H9 (cell line): Measurements from ENCODE around the gene SRRM3. TPM values are rescaled to one million over a fixed set of nuclear protein-coding genes. Genes with fewer than 3 reads are reported as not detected.

Experiments used
- DNase-seq: peaks from one replicate; pipeline ENCODE4 v3.0.0-alpha.2; 2017
- H2AFZ ChIP-seq: one replicate; pipeline ENCODE4 v1.6.1; 2013; ENCODE audit warnings: mild to moderate bottlenecking, low read length, control low read depth, moderate library complexity
- H2AK5ac ChIP-seq: 2 replicates; pipeline ENCODE4 v1.6.1; 2013; ENCODE audit warnings: low read length, control low read depth, mixed read lengths; ENCODE audit not compliant: insufficient read length
- H2BK120ac ChIP-seq: one replicate; pipeline ENCODE4 v1.6.1; 2013; ENCODE audit warnings: low read depth, mild to moderate bottlenecking, low read length, control low read depth, inconsistent platforms; ENCODE audit not compliant: poor library complexity, severe bottlenecking
- H2BK12ac ChIP-seq: 2 replicates; pipeline ENCODE4 v1.6.1; 2013; ENCODE audit warnings: low read length, control low read depth, mixed read lengths, low read depth; ENCODE audit not compliant: insufficient read length
- H2BK15ac ChIP-seq: 2 replicates; pipeline ENCODE4 v1.6.1; 2013; ENCODE audit warnings: low read depth, low read length, control low read depth
- H2BK20ac ChIP-seq: one replicate; pipeline ENCODE4 v1.6.1; 2013; ENCODE audit warnings: low read depth, mild to moderate bottlenecking, low read length, control low read depth, inconsistent platforms; ENCODE audit not compliant: poor library complexity, severe bottlenecking
- H2BK5ac ChIP-seq: 2 replicates; pipeline ENCODE4 v1.6.1; 2013; ENCODE audit warnings: low read length, control low read depth, mixed read lengths; ENCODE audit not compliant: insufficient read length
- H3K14ac ChIP-seq: 2 replicates; pipeline ENCODE4 v1.6.1; 2013; ENCODE audit warnings: low read length, control low read depth; ENCODE audit not compliant: insufficient read depth
- H3K18ac ChIP-seq: 2 replicates; pipeline ENCODE4 v1.6.1; 2013; ENCODE audit warnings: low read depth, mild to moderate bottlenecking, mixed read lengths, low read length, control low read depth; ENCODE audit not compliant: insufficient read length
- H3K23ac ChIP-seq: 2 replicates; pipeline ENCODE4 v1.6.1; 2013; ENCODE audit warnings: low read length, control low read depth, mixed read lengths, low read depth; ENCODE audit not compliant: insufficient read length
- H3K23me2 ChIP-seq: 2 replicates; pipeline ENCODE4 v1.6.1; 2013; ENCODE audit warnings: low read depth, mild to moderate bottlenecking, mixed read lengths, low read length, control low read depth; ENCODE audit not compliant: insufficient read length, poor library complexity, severe bottlenecking
- H3K27ac ChIP-seq: 2 replicates; pipeline ENCODE4 v1.5.1; 2013; ENCODE audit warnings: low read length, control low read depth, mixed read lengths, low read depth; ENCODE audit not compliant: insufficient read length
- H3K27me3 ChIP-seq: 2 replicates; pipeline ENCODE4 v1.6.1; 2013; ENCODE audit warnings: low read length, control low read depth, inconsistent platforms; ENCODE audit not compliant: insufficient read depth
- H3K4ac ChIP-seq: 2 replicates; pipeline ENCODE4 v1.6.1; 2013; ENCODE audit warnings: low read depth, mild to moderate bottlenecking, control low read depth, inconsistent platforms, low read length, moderate library complexity
- H3K4me1 ChIP-seq: 2 replicates; pipeline ENCODE4 v1.6.1; 2013; ENCODE audit warnings: low read length, control low read depth, inconsistent platforms; ENCODE audit not compliant: insufficient read depth
- H3K4me2 ChIP-seq: 2 replicates; pipeline ENCODE4 v1.6.1; 2013; ENCODE audit warnings: low read length, control low read depth, mixed read lengths; ENCODE audit not compliant: insufficient read length, insufficient read depth
- H3K56ac ChIP-seq: 2 replicates; pipeline ENCODE4 v1.6.1; 2013; ENCODE audit warnings: low read depth, mild to moderate bottlenecking, mixed read lengths, low read length, control low read depth; ENCODE audit not compliant: insufficient read length
- H3K79me1 ChIP-seq: 2 replicates; pipeline ENCODE4 v1.6.1; 2013; ENCODE audit warnings: low read depth, mild to moderate bottlenecking, moderate library complexity, low read length, control low read depth, inconsistent platforms; ENCODE audit not compliant: insufficient read depth, poor library complexity, severe bottlenecking
- H3K79me2 ChIP-seq: 2 replicates; pipeline ENCODE4 v1.6.1; 2013; ENCODE audit warnings: low read length, control low read depth, inconsistent platforms; ENCODE audit not compliant: insufficient read depth
- H3K9ac ChIP-seq: 2 replicates; pipeline ENCODE4 v1.6.1; 2013; ENCODE audit warnings: low read length, control low read depth, mixed read lengths; ENCODE audit not compliant: insufficient read length; ENCODE audit errors: extremely low read depth
- H3K9me3 ChIP-seq: one replicate; pipeline ENCODE4 v1.6.1; 2013; ENCODE audit warnings: low read depth, low read length, inconsistent platforms; ENCODE audit not compliant: control insufficient read depth
- H3T11ph ChIP-seq: one replicate; pipeline ENCODE4 v1.6.1; 2013; ENCODE audit warnings: mild to moderate bottlenecking, low read length, control low read depth, inconsistent platforms
- H4K20me1 ChIP-seq: one replicate; pipeline ENCODE4 v1.6.1; 2013; ENCODE audit not compliant: control insufficient read depth, insufficient read length, insufficient read depth
- H4K5ac ChIP-seq: 2 replicates; pipeline ENCODE4 v1.6.1; 2013; ENCODE audit warnings: low read depth, mild to moderate bottlenecking, mixed read lengths, low read length, control low read depth; ENCODE audit not compliant: insufficient read length
- H4K8ac ChIP-seq: replicated peaks from 2 replicates; pipeline ENCODE4 v1.6.1; 2013; ENCODE audit warnings: low read length, control low read depth, mixed read lengths, low read depth; ENCODE audit not compliant: insufficient read length
- H4K91ac ChIP-seq: 2 replicates; pipeline ENCODE4 v1.6.1; 2013; ENCODE audit warnings: low read depth, mild to moderate bottlenecking, moderate library complexity, mixed read lengths, low read length, control low read depth; ENCODE audit not compliant: insufficient read length
- H3K27ac Mint-ChIP-seq, 3 experiments: 2 replicates in 2 of 3; 3 replicates in 1 of 3; pipeline ENCODE4 v1.8.0; 2020 to 2021; ENCODE audit warnings: mixed read lengths in 3 of 3, mild to moderate bottlenecking in 1 of 3, moderate library complexity in 1 of 3
- H3K27me3 Mint-ChIP-seq: 2 replicates; pipeline ENCODE4 v1.8.0; 2021; ENCODE audit warnings: low read depth, mild to moderate bottlenecking, moderate library complexity, mixed read lengths
- H3K36me3 Mint-ChIP-seq, 3 experiments: 2 replicates in 2 of 3; 3 replicates in 1 of 3; pipeline ENCODE4 v1.8.0; 2020 to 2021; ENCODE audit warnings: low read depth in 3 of 3, mixed read lengths in 3 of 3; ENCODE audit not compliant: insufficient read depth in 1 of 3
- H3K4me1 Mint-ChIP-seq, 2 experiments: 2 replicates each; pipeline ENCODE4 v1.8.0; 2020; ENCODE audit warnings: mixed read lengths in 2 of 2
- H3K4me3 Mint-ChIP-seq, 2 experiments: 2 replicates in 1 of 2; 3 replicates in 1 of 2; pipeline ENCODE4 v1.8.0; 2020 to 2021; ENCODE audit warnings: mild to moderate bottlenecking in 2 of 2, mixed read lengths in 2 of 2, moderate library complexity in 1 of 2
- H3K9me3 Mint-ChIP-seq, 2 experiments: 2 replicates in 1 of 2; 3 replicates in 1 of 2; pipeline ENCODE4 v1.8.0; 2020; ENCODE audit warnings: mild to moderate bottlenecking in 2 of 2, mixed read lengths in 2 of 2, moderate library complexity in 1 of 2
- WGBS: extraction: QIAGEN DNeasy Blood & Tissue Kit; methylation state at CpG from one replicate; pipeline ENCODE4 v1.1.7; 2013; ENCODE audit warnings: missing lambda C conversion rate, low lambda C conversion rate, mixed read lengths; ENCODE audit not compliant: insufficient read length; ENCODE audit errors: extremely low coverage; 5-methylcytosine and 5-hydroxymethylcytosine counted together
- total RNA-seq: library from RNA; stranded (reverse); gene quantifications from 2 replicates; pipeline ENCODE4 v1.2.1, GENCODE V29; 2021
- TF ChIP-seq, protein P1 (sequence below): fragments of 200-600 bp; sonication (generic); conservative IDR thresholded peaks from 3 replicates; pipeline ENCODE4 v1.8.0; 2021; ENCODE audit warnings: antibody characterized with exemption, mild to moderate bottlenecking

The SRRM3 gene
- total RNA-seq, 1 experiment from 2014 or later = 11.0 TPM

DNA sequence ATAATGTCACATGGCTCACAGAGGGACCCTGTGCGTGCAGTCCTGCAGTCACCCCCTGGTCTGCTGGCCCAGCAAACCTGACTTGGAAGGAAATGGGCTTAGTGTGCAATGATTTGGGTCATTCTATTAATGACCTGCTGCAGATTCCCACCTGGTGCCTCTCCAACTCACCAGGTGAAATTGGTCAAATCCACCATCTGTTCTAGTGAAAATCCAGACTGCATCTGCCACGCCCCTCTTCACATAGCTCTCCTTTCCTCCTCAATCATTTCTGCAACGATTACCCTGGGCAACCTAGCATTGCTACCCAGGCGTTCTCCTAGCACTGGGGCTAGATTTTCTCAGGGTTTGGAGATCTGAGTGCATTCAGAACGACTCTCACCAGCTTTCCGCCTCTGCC lies 29.4 kb downstream of the SRRM3 start:
- Histone ChIP-seq H2BK15ac (no peak overlapping the region), H4K5ac (no peak overlapping the region), H3K23ac (no peak overlapping the region), H2AK5ac (no peak overlapping the region), H3K27me3 (no peaks in the 10 kb centered on the region), H2BK20ac (no peak overlapping the region), H3K23me2 (peaks cover 5% of the 10 kb centered on the region), H3K27ac (peak overlapping the region; percentile 14), H3T11ph (no peak overlapping the region), H3K56ac (no peak overlapping the region), H2BK120ac (no peak overlapping the region), H3K4me1 (peaks cover 11% of the 10 kb centered on the region), H4K8ac (no peak overlapping the region), H3K18ac (peak overlapping the region; percentile 39), H4K91ac (no peak overlapping the region), H3K79me1 (no peaks in the 10 kb centered on the region), H3K4me2 (peak overlapping the region; percentile 32), H3K9ac (no peak overlapping the region), H3K9me3 (no peaks in the 10 kb centered on the region), H2BK5ac (no peak overlapping the region), H2AFZ (no peak overlapping the region), H2BK12ac (no peak overlapping the region), H3K14ac (no peak overlapping the region; the same call in 1 of the 2 replicates), H3K79me2 (no peaks in the 10 kb centered on the region), H3K4ac (no peak overlapping the region), H4K20me1 (no peaks in the 10 kb centered on the region)
- Mint-ChIP-seq H3K4me3 (no peak overlapping the region), H3K27ac (peak overlapping the region in 2 of 3 experiments; percentile 17 to 77; a peak in 3 of 7 replicates), H3K27me3 (peaks cover 6% of the 10 kb centered on the region), H3K36me3 (no peaks in the 10 kb centered on the region), H3K4me1 (peaks cover 37 to 42% of the 10 kb centered on the region in 2 experiments), H3K9me3 (no peaks in the 10 kb centered on the region; a peak in 2 of 5 replicates)
- WGBS = no CpG with 5 or more reads among the region's 6 CpGs
- no peak for DNase-seq
- TF ChIP-seq, protein P1, sequence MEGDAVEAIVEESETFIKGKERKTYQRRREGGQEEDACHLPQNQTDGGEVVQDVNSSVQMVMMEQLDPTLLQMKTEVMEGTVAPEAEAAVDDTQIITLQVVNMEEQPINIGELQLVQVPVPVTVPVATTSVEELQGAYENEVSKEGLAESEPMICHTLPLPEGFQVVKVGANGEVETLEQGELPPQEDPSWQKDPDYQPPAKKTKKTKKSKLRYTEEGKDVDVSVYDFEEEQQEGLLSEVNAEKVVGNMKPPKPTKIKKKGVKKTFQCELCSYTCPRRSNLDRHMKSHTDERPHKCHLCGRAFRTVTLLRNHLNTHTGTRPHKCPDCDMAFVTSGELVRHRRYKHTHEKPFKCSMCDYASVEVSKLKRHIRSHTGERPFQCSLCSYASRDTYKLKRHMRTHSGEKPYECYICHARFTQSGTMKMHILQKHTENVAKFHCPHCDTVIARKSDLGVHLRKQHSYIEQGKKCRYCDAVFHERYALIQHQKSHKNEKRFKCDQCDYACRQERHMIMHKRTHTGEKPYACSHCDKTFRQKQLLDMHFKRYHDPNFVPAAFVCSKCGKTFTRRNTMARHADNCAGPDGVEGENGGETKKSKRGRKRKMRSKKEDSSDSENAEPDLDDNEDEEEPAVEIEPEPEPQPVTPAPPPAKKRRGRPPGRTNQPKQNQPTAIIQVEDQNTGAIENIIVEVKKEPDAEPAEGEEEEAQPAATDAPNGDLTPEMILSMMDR = no peak
